Measurements from ENCODE around the gene HPCAL1. TPM values are rescaled to one million over a fixed set of nuclear protein-coding genes. Genes with fewer than 3 reads are reported as not detected.

The HPCAL1 gene
- total and polyA plus RNA-seq, 2 donors (not counting 1 experiment from before 2014, with no cell fraction given) = 60.3 to 65.1 TPM

DNA sequence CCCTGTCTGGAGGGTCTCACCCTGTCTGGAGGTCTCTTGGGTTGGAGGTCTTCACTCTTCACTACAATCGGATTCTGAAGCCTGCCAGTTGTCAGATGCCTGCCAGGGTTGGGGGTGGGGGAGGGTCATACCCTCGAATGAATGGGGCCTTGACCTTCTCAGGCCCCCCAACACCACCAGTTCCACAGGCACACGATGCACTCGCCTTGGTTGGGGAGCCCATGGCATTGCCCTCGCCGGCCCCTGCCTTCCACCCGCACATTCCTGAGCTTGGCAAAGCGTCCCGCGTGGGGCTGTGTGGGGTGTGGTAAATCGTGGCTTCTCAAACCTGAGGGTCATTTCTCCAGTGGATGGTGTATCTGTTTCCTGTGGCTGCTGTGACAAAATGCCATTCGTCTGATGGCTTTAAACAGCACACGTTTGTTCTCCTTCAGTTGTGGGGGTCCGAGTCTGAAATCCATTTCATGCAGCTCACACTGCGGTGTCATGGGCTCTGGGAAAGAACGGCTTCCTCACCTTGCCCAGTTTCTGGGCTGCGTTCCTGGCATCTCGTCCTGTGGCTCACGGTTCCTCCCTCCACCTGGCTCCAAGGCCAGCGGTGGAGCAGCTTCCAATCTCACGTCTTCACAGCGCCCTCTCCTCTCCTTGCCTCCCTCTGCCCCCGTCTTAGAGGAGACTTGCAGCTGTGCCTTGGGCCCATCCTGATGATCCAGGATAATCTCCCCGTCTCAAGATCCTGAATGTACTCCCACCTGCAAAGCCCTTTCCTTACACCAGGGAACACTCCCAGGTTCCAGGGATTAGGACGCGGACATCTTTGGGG is 38.0 kb upstream of the HPCAL1 start:
- Histone ChIP-seq H3K9me3 (ENCODE audit: control extremely low read depth in 1 of 3, control insufficient read depth in 2 of 3, insufficient read depth in 1 of 3, low read length in 2 of 3) (no peaks in the 10 kb centered on the region), H4K20me1 (ENCODE audit: control insufficient read depth, insufficient read depth, low read length, poor library complexity, severe bottlenecking) (no peaks in the 10 kb centered on the region), H2AFZ (ENCODE audit: insufficient read depth, low read depth, low read length, poor library complexity, severe bottlenecking) (no peak overlapping the region), H3K79me2 (ENCODE audit: control insufficient read depth, insufficient read depth, low read length) (no peaks in the 10 kb centered on the region), H3K4me3 (ENCODE audit: control extremely low read depth in 1 of 5, extremely low read depth in 1 of 5, insufficient read depth in 1 of 5, low read depth in 2 of 5, low read length in 4 of 5) (no peak overlapping the region), H3K4me1 (ENCODE audit: control insufficient read depth in 2 of 2, insufficient read depth in 2 of 2, low read length in 2 of 2) (no peaks in the 10 kb centered on the region), H3K4me2 (replicated peaks; ENCODE audit: low read depth, low read length, poor library complexity, severe bottlenecking) (no peak overlapping the region), H3K27ac (ENCODE audit: low read length in 2 of 2) (no peak overlapping the region), H3K9ac (ENCODE audit: low read length) (no peak overlapping the region), H3K36me3 (replicated peaks in 1 of 2; ENCODE audit: control extremely low read depth in 1 of 2, control insufficient read depth in 1 of 2, extremely low read depth in 1 of 2, insufficient read depth in 2 of 2, low read length in 1 of 2) (no peaks in the 10 kb centered on the region), H3K27me3 (replicated peaks in 1 of 4; ENCODE audit: control extremely low read depth in 1 of 4, control insufficient read depth in 3 of 4, insufficient read depth in 4 of 4, low read length in 3 of 4) (peaks cover 0 to 4% (median 0%) of the 10 kb centered on the region in 4 experiments)
- H3K9me3 Mint-ChIP-seq (ENCODE audit: insufficient read depth) = no peaks in the 10 kb centered on the region
- ChIA-PET CTCF (interaction anchor here (0.6 to 0.8 kb wide), 2 partner anchors 170 kb away, joined by 3 read pairs; no protein-coding TSS in a partner anchor), POLR2A (no interaction called here)
- no peak overlapping the region for H3K27ac Mint-ChIP-seq
- H3K4me3 Mint-ChIP-seq = no peak overlapping the region
- no peak for DNase-seq
- WGBS (ENCODE audit: insufficient coverage) = 89% methylated on average over 22 of the region's 26 CpGs
- H3K4me1 Mint-ChIP-seq = no peaks in the 10 kb centered on the region
- ATAC-seq (ENCODE audit: low read depth) = no peak
- TF ChIP-seq, protein P1, sequence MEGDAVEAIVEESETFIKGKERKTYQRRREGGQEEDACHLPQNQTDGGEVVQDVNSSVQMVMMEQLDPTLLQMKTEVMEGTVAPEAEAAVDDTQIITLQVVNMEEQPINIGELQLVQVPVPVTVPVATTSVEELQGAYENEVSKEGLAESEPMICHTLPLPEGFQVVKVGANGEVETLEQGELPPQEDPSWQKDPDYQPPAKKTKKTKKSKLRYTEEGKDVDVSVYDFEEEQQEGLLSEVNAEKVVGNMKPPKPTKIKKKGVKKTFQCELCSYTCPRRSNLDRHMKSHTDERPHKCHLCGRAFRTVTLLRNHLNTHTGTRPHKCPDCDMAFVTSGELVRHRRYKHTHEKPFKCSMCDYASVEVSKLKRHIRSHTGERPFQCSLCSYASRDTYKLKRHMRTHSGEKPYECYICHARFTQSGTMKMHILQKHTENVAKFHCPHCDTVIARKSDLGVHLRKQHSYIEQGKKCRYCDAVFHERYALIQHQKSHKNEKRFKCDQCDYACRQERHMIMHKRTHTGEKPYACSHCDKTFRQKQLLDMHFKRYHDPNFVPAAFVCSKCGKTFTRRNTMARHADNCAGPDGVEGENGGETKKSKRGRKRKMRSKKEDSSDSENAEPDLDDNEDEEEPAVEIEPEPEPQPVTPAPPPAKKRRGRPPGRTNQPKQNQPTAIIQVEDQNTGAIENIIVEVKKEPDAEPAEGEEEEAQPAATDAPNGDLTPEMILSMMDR (IDR thresholded peaks at IDR 0.05) = no peak
- TF ChIP-seq EZH2 (IDR thresholded peaks at IDR 0.05; ENCODE audit: borderline replicate concordance, insufficient read depth, low read depth, low read length, poor library complexity, severe bottlenecking) = no peak
- intact Hi-C loops (cut with micrococcal nuclease) = no loop called here
- H3K27me3 Mint-ChIP-seq = peaks cover 4% of the 10 kb centered on the region
